IPS-18a (cell line): ENCODE results near the gene ANKRD17.
"Not testable (repeated sequence)": the region's sequence is repeated elsewhere in the genome, so short reads cannot be mapped to it uniquely, and the experiment has no call there.

ENCODE experiments used
- H3K27ac ChIP-seq: one replicate; pipeline ENCODE4 v1.5.1; 2013; ENCODE audit warnings: low read length
- H3K27me3 ChIP-seq: one replicate; pipeline ENCODE4 v1.6.1; 2013; ENCODE audit warnings: mild to moderate bottlenecking, low read length; ENCODE audit not compliant: control insufficient read depth, insufficient read depth
- H3K36me3 ChIP-seq: one replicate; pipeline ENCODE4 v1.6.1; 2013; ENCODE audit warnings: low read depth, low read length; ENCODE audit not compliant: control insufficient read depth
- H3K4me1 ChIP-seq: one replicate; pipeline ENCODE4 v1.6.1; 2013; ENCODE audit warnings: low read depth, low read length; ENCODE audit not compliant: control insufficient read depth
- H3K4me3 ChIP-seq: one replicate; pipeline ENCODE4 v1.5.1; 2013; ENCODE audit warnings: low read length
- H3K9ac ChIP-seq: one replicate; pipeline ENCODE4 v1.6.1; 2013; ENCODE audit warnings: mild to moderate bottlenecking, low read length, moderate library complexity
- H3K9me3 ChIP-seq: one replicate; pipeline ENCODE4 v1.6.1; 2013; ENCODE audit warnings: low read depth, low read length; ENCODE audit not compliant: control insufficient read depth

The ANKRD17 gene

GRCh38 chr4:73221734-73222133, 36.9 kb downstream of the ANKRD17 start:
- no peaks in the 10 kb centered on the region for H3K36me3 ChIP-seq
- no peak overlapping the region for H3K27ac ChIP-seq
- H3K4me1 ChIP-seq = peaks cover 26% of the 10 kb centered on the region
- no peak overlapping the region for H3K4me3 ChIP-seq
- no peak overlapping the region for H3K9ac ChIP-seq
- no peaks in the 10 kb centered on the region for H3K9me3 ChIP-seq
- H3K27me3 ChIP-seq = no peaks in the 10 kb centered on the region

- H3K9ac ChIP-seq = no peak overlapping the region
- H3K27me3 ChIP-seq = no peaks in the 10 kb centered on the region
- no peak overlapping the region for H3K27ac ChIP-seq
- H3K36me3 ChIP-seq = no peaks in the 10 kb centered on the region
- peaks cover 26% of the 10 kb centered on the region for H3K4me1 ChIP-seq
- no peak overlapping the region for H3K4me3 ChIP-seq
- H3K9me3 ChIP-seq = no peaks in the 10 kb centered on the region
Measured at GRCh38 chr4:73220815-73221214, 37.8 kb downstream of the ANKRD17 start.

- Histone ChIP-seq H3K27me3 (no peaks in the 10 kb centered on the region), H3K4me1 (no peaks in the 10 kb centered on the region), H3K9ac (no peak overlapping the region), H3K36me3 (no peaks in the 10 kb centered on the region), H3K4me3 (no peak overlapping the region), H3K27ac (no peak overlapping the region), H3K9me3 (no peaks in the 10 kb centered on the region)
Measured at GRCh38 chr4:73213916-73214653, 44.5 kb downstream of the ANKRD17 start.

GRCh38 chr4:73212982-73213730, 45.4 kb downstream of the ANKRD17 start:
- no peaks in the 10 kb centered on the region for H3K4me1 ChIP-seq
- no peaks in the 10 kb centered on the region for H3K9me3 ChIP-seq
- no peak overlapping the region for H3K9ac ChIP-seq
- H3K4me3 ChIP-seq = no peak overlapping the region
- no peaks in the 10 kb centered on the region for H3K36me3 ChIP-seq
- H3K27me3 ChIP-seq = no peaks in the 10 kb centered on the region
- H3K27ac ChIP-seq = no peak overlapping the region

GRCh38 chr4:73211968-73212367, 46.6 kb downstream of the ANKRD17 start:
- Histone ChIP-seq H3K27me3 (no peaks in the 10 kb centered on the region), H3K36me3 (no peaks in the 10 kb centered on the region), H3K4me1 (no peaks in the 10 kb centered on the region), H3K27ac (no peak overlapping the region), H3K9ac (no peak overlapping the region), H3K4me3 (no peak overlapping the region), H3K9me3 (no peaks in the 10 kb centered on the region)

GRCh38 chr4:73208376-73208775, 50.2 kb downstream of the ANKRD17 start:
- Histone ChIP-seq H3K36me3 (no peaks in the 10 kb centered on the region), H3K9me3 (no peaks in the 10 kb centered on the region)

GRCh38 chr4:73206236-73206635, 52.4 kb downstream of the ANKRD17 start:
- Histone ChIP-seq H3K9ac (no peak overlapping the region), H3K4me1 (peaks cover 3% of the 10 kb centered on the region), H3K27ac (no peak overlapping the region), H3K27me3 (no peaks in the 10 kb centered on the region), H3K9me3 (no peaks in the 10 kb centered on the region), H3K4me3 (no peak overlapping the region), H3K36me3 (no peaks in the 10 kb centered on the region)

More at GRCh38 chr4:73208376-73208775, 50.2 kb downstream of the ANKRD17 start:
- Histone ChIP-seq H3K4me1 (no peaks in the 10 kb centered on the region), H3K4me3 (no peak overlapping the region), H3K27me3 (no peaks in the 10 kb centered on the region), H3K9ac (no peak overlapping the region), H3K27ac (no peak overlapping the region)

- H3K27ac ChIP-seq = no peak overlapping the region
- no peak overlapping the region for H3K4me3 ChIP-seq
- H3K27me3 ChIP-seq = no peaks in the 10 kb centered on the region
- H3K36me3 ChIP-seq = no peaks in the 10 kb centered on the region
- H3K9ac ChIP-seq = no peak overlapping the region
- no peaks in the 10 kb centered on the region for H3K9me3 ChIP-seq
- H3K4me1 ChIP-seq = peaks cover 3% of the 10 kb centered on the region
Measured at GRCh38 chr4:73205482-73205881, 53.1 kb downstream of the ANKRD17 start.

- H3K36me3 ChIP-seq, H3K9ac ChIP-seq, H3K27me3 ChIP-seq, H3K27ac ChIP-seq, H3K4me3 ChIP-seq, H3K9me3 ChIP-seq: not testable (repeated sequence)
- peaks cover 15% of the 10 kb centered on the region for H3K4me1 ChIP-seq
Measured at GRCh38 chr4:73203976-73204375, 54.6 kb downstream of the ANKRD17 start.

- Histone ChIP-seq H3K9ac (no peak overlapping the region), H3K9me3 (no peaks in the 10 kb centered on the region), H3K4me1 (peaks cover 14% of the 10 kb centered on the region), H3K27ac (no peak overlapping the region), H3K36me3 (no peaks in the 10 kb centered on the region), H3K27me3 (no peaks in the 10 kb centered on the region), H3K4me3 (no peak overlapping the region)
Measured at GRCh38 chr4:73197220-73197619, 61.4 kb downstream of the ANKRD17 start.

GRCh38 chr4:73194064-73194463, 64.5 kb downstream of the ANKRD17 start:
- no peaks in the 10 kb centered on the region for H3K27me3 ChIP-seq
- no peaks in the 10 kb centered on the region for H3K9me3 ChIP-seq
- H3K36me3 ChIP-seq = peaks cover 5% of the 10 kb centered on the region
- H3K9ac ChIP-seq = no peak overlapping the region
- H3K4me3 ChIP-seq = no peak overlapping the region
- H3K4me1 ChIP-seq = peaks cover 3% of the 10 kb centered on the region
- H3K27ac ChIP-seq = no peak overlapping the region

- Histone ChIP-seq H3K36me3 (peaks cover 5% of the 10 kb centered on the region), H3K9me3 (no peaks in the 10 kb centered on the region), H3K4me1 (no peaks in the 10 kb centered on the region), H3K27ac (no peak overlapping the region), H3K4me3 (no peak overlapping the region), H3K9ac (no peak overlapping the region), H3K27me3 (no peaks in the 10 kb centered on the region)
Measured at GRCh38 chr4:73193659-73194058, 64.9 kb downstream of the ANKRD17 start.
